H1 (cell line): Measurements from ENCODE around the gene DNAH10. TPM values are rescaled to one million over a fixed set of nuclear protein-coding genes. Genes with fewer than 3 reads are reported as not detected.

Experiments
- CTCF ChIA-PET: fragments of 300-600 bp; sonication (Branson Sonifier 250); formaldehyde crosslinking; loops from one replicate; lab custom pipeline; 2021; ENCODE audit not compliant: partially characterized antibody; lab: Charles Lee
- POLR2A ChIA-PET: fragments of 300-600 bp; sonication (Branson Sonifier 250); formaldehyde crosslinking; loops from one replicate; lab custom pipeline; 2021; ENCODE audit warnings: inconsistent platforms; ENCODE audit not compliant: partially characterized antibody; lab: Charles Lee
- DNase-seq, 2 experiments: peaks; one replicate each; pipeline versions ENCODE4 v3.0.0 to v3.0.0-alpha.2; 2010 to 2022; ENCODE audit warnings: low spot score in 2 of 2, low read depth in 1 of 2, mixed read lengths in 1 of 2
- FAIRE-seq: peaks from 2 replicates; lab custom pipeline; 2011; peaks lifted over from hg19 to GRCh38; lab: Jason Lieb, UNC
- H2AFZ ChIP-seq: 2 replicates; pipeline ENCODE4 v1.8.1; 2012; ENCODE audit warnings: low read length, inconsistent platforms
- H2AK5ac ChIP-seq: 2 replicates; pipeline ENCODE4 v1.6.1; 2013; ENCODE audit warnings: low read depth, low read length
- H2BK120ac ChIP-seq: replicated peaks from 2 replicates; pipeline ENCODE3; 2013; ENCODE audit warnings: low read depth, low read length, inconsistent platforms
- H2BK12ac ChIP-seq: 2 replicates; pipeline ENCODE4 v1.6.1; 2013; ENCODE audit warnings: low read depth, low read length
- H2BK15ac ChIP-seq: 2 replicates; pipeline ENCODE4 v1.6.1; 2013; ENCODE audit warnings: low read length
- H2BK20ac ChIP-seq: 2 replicates; pipeline ENCODE4 v1.6.1; 2013; ENCODE audit warnings: low read length
- H2BK5ac ChIP-seq: 2 replicates; pipeline ENCODE4 v1.6.1; 2013; ENCODE audit warnings: low read depth, low read length
- H3K14ac ChIP-seq: 2 replicates; pipeline ENCODE4 v1.6.1; 2013; ENCODE audit warnings: inconsistent platforms; ENCODE audit not compliant: insufficient read length
- H3K18ac ChIP-seq: 2 replicates; pipeline ENCODE4 v1.6.1; 2013; ENCODE audit warnings: low read length; ENCODE audit errors: extremely low read depth
- H3K23ac ChIP-seq: 2 replicates; pipeline ENCODE4 v1.6.1; 2013; ENCODE audit warnings: inconsistent platforms; ENCODE audit not compliant: insufficient read length
- H3K23me2 ChIP-seq: 2 replicates; pipeline ENCODE4 v1.6.1; 2013; ENCODE audit warnings: low read depth, low read length
- H3K27ac ChIP-seq: 2 replicates; pipeline ENCODE4 v1.6.1; 2011; ENCODE audit warnings: low read depth, low read length, inconsistent platforms
- H3K27me3 ChIP-seq, 4 experiments: replicated peaks in 1 of 4; 1 replicate in 1 of 4; 2 replicates in 3 of 4; pipeline versions ENCODE4 v1.6.1 to v1.8.1; 2011 to 2013; ENCODE audit warnings: low read length in 3 of 4, mild to moderate bottlenecking in 3 of 4, inconsistent platforms in 2 of 4, mixed read lengths in 2 of 4, moderate library complexity in 1 of 4; ENCODE audit not compliant: control insufficient read depth in 3 of 4, insufficient read depth in 3 of 4; ENCODE audit errors: extremely low read depth in 1 of 4
- H3K36me3 ChIP-seq, 4 experiments: 2 replicates each; pipeline versions ENCODE4 v1.6.1 to v1.8.1; 2011 to 2013; ENCODE audit warnings: mild to moderate bottlenecking in 4 of 4, low read length in 3 of 4, moderate library complexity in 2 of 4, control low read depth in 1 of 4, inconsistent platforms in 1 of 4; ENCODE audit not compliant: insufficient read depth in 4 of 4, control insufficient read depth in 2 of 4
- H3K4ac ChIP-seq: replicated peaks from 2 replicates; pipeline ENCODE3; 2013; ENCODE audit warnings: low read length, low read depth, mixed read lengths, inconsistent platforms; ENCODE audit not compliant: insufficient read length
- H3K4me1 ChIP-seq, 4 experiments: replicated peaks in 1 of 4; 1 replicate in 1 of 4; 2 replicates in 3 of 4; pipeline versions ENCODE4 v1.6.1 to v1.8.1; 2011 to 2013; ENCODE audit warnings: low read length in 3 of 4, inconsistent platforms in 2 of 4, mixed read lengths in 1 of 4; ENCODE audit not compliant: insufficient read depth in 4 of 4, control insufficient read depth in 3 of 4
- H3K4me2 ChIP-seq, 2 experiments: 2 replicates each; pipeline versions ENCODE4 v1.6.1 to v1.8.1; 2011 to 2013; ENCODE audit warnings: low read depth in 2 of 2, low read length in 2 of 2, control low read depth in 1 of 2, inconsistent platforms in 1 of 2, mild to moderate bottlenecking in 1 of 2; ENCODE audit not compliant: insufficient read depth in 1 of 2
- H3K4me3 ChIP-seq, 4 experiments: fragments of 200-600, 300-600 bp in 1 of 4; sonication (generic), shearing (Covaris generic), sonication (Bioruptor Twin) in 1 of 4; 2 replicates each; pipeline versions ENCODE4 v1.5.1 to v1.8.1; 2011 to 2016; ENCODE audit warnings: low read length in 4 of 4, low read depth in 3 of 4, control low read depth in 2 of 4, inconsistent platforms in 2 of 4, mild to moderate bottlenecking in 2 of 4, mixed read lengths in 1 of 4, moderate library complexity in 1 of 4; ENCODE audit not compliant: insufficient read depth in 2 of 4; ENCODE audit errors: extremely low read depth in 1 of 4
- H3K56ac ChIP-seq: replicated peaks from 2 replicates; pipeline ENCODE3; 2013; ENCODE audit warnings: low read depth, mild to moderate bottlenecking, mixed read lengths, low read length, inconsistent platforms; ENCODE audit not compliant: insufficient read length
- H3K79me1 ChIP-seq: 2 replicates; pipeline ENCODE4 v1.6.1; 2013; ENCODE audit warnings: low read depth, low read length, control low read depth
- H3K79me2 ChIP-seq, 2 experiments: 2 replicates each; pipeline versions ENCODE4 v1.6.1 to v1.8.1; 2012 to 2013; ENCODE audit warnings: low read length in 2 of 2, mild to moderate bottlenecking in 2 of 2, inconsistent platforms in 1 of 2; ENCODE audit not compliant: insufficient read depth in 2 of 2, control insufficient read depth in 1 of 2
- H3K9ac ChIP-seq, 4 experiments: replicated peaks in 1 of 4; 1 replicate in 1 of 4; 2 replicates in 3 of 4; pipeline versions ENCODE4 v1.6.1 to v1.8.1; 2011 to 2013; ENCODE audit warnings: low read depth in 3 of 4, low read length in 3 of 4, control low read depth in 2 of 4, mild to moderate bottlenecking in 2 of 4, moderate library complexity in 2 of 4, inconsistent platforms in 1 of 4; ENCODE audit errors: extremely low read depth in 1 of 4
- H3K9me3 ChIP-seq, 2 experiments: 2 replicates each; pipeline versions ENCODE4 v1.6.1 to v1.8.1; 2012 to 2013; ENCODE audit warnings: mild to moderate bottlenecking in 2 of 2, moderate library complexity in 2 of 2, control low read depth in 1 of 2, inconsistent platforms in 1 of 2, low read depth in 1 of 2, low read length in 1 of 2, mixed read lengths in 1 of 2; ENCODE audit not compliant: insufficient read depth in 2 of 2
- H4K20me1 ChIP-seq, 2 experiments: replicated peaks in 1 of 2; 2 replicates each; pipeline versions ENCODE3 to v1.8.1; 2011 to 2013; ENCODE audit warnings: inconsistent platforms in 2 of 2, low read length in 2 of 2, mild to moderate bottlenecking in 1 of 2; ENCODE audit not compliant: insufficient read depth in 2 of 2, control insufficient read depth in 1 of 2
- H4K5ac ChIP-seq: 2 replicates; pipeline ENCODE4 v1.6.1; 2013; ENCODE audit warnings: low read length, low read depth, mixed read lengths, inconsistent platforms; ENCODE audit not compliant: insufficient read length
- H4K8ac ChIP-seq: 2 replicates; pipeline ENCODE4 v1.8.0; 2013; ENCODE audit warnings: mild to moderate bottlenecking, moderate library complexity, low read length, inconsistent platforms; ENCODE audit not compliant: insufficient read depth; ENCODE audit errors: extremely low read depth
- H4K91ac ChIP-seq: replicated peaks from 2 replicates; pipeline ENCODE3; 2013; ENCODE audit warnings: low read length, mixed read lengths, inconsistent platforms; ENCODE audit not compliant: insufficient read length
- CBX8 ChIP-seq: fragments of 300-800, 300-1000 bp; sonication (generic); IDR thresholded peaks from 2 replicates; pipeline ENCODE4 v1.7.1; 2016; ENCODE audit warnings: low read depth, low read length, borderline replicate concordance
- CEBPB ChIP-seq: IDR thresholded peaks from 2 replicates; pipeline ENCODE4 v1.6.1; 2012; ENCODE audit warnings: low read depth, low read length
- E2F6 ChIP-seq: IDR thresholded peaks from 2 replicates; pipeline ENCODE4 v1.6.1; 2012; ENCODE audit warnings: inconsistent platforms
- NANOG ChIP-seq: IDR thresholded peaks from 2 replicates; pipeline ENCODE4 v1.6.1; 2011; ENCODE audit warnings: low read length, low read depth, mild to moderate bottlenecking, inconsistent platforms; ENCODE audit not compliant: insufficient read depth, poor library complexity, severe bottlenecking
- SIN3A ChIP-seq, 2 experiments: IDR thresholded peaks in 1 of 2; conservative IDR thresholded peaks in 1 of 2; 2 replicates each; pipeline ENCODE4 v1.6.1; 2011 to 2012; ENCODE audit warnings: low read length in 2 of 2, improper control_type of control experiment in 1 of 2, low read depth in 1 of 2, mild to moderate bottlenecking in 1 of 2
- WGBS, 2 experiments: shearing (Covaris generic) in 1 of 2; methylation state at CpG; one replicate each; pipeline versions ENCODE4 v1.1.6 to v1.1.7; 2013 to 2015; ENCODE audit warnings: low lambda C conversion rate in 2 of 2, mixed read lengths in 2 of 2, inconsistent platforms in 1 of 2, low coverage in 1 of 2, missing lambda C conversion rate in 1 of 2; ENCODE audit not compliant: insufficient replicate concordance in 2 of 2, insufficient coverage in 1 of 2, insufficient read length in 1 of 2; ENCODE audit errors: extremely low coverage in 1 of 2, missing lambda C conversion rate in 1 of 2; 5-methylcytosine and 5-hydroxymethylcytosine counted together
- polyA plus RNA-seq, 7 experiments: library from polyadenylated mRNA; depleted of rRNA in 3 of 7; stranded (reverse) in 5 of 7; unstranded in 2 of 7; fragments of >200 nt in 5 of 7; fragments of 200-250 nt in 2 of 7; gene quantifications; 1 replicate in 5 of 7; 2 replicates in 1 of 7; 4 replicates in 1 of 7; pipeline versions ENCODE4 v1.2.1 to v1.2.3, GENCODE V29; 2011 to 2013; ENCODE audit warnings: missing spikeins in 2 of 7, mixed read lengths in 2 of 7
- total RNA-seq: library from RNA; stranded (reverse); fragmentation: NEBNext Ultra II Directional; extraction: Animal tissue kit (Norgen Biotek cat#: 25700); gene quantifications from 2 replicates; pipeline ENCODE4 v1.2.1, GENCODE V29; 2021

DNAH10 gene
- total and polyA plus RNA-seq, 2 of the 8 experiments (the other 6 are each of a cell fraction or from before 2014, with no cell fraction given): 0.02 to 0.24 TPM

- H3K27ac ChIP-seq: no peak overlapping the region
- H2BK120ac ChIP-seq: no peak overlapping the region
- ChIA-PET POLR2A (interaction anchor here (1.1 kb wide), 1 partner anchor 48 kb away, joined by 3 read pairs; no protein-coding TSS in a partner anchor), CTCF (no interaction called here)
- H4K8ac ChIP-seq: no peak overlapping the region
- no peak overlapping the region for H3K4ac ChIP-seq
- 87% methylated on average over 7 of the region's 7 CpGs; no CpG with 5 or more reads in 1 of the 2 experiments for WGBS, 2 experiments
- H3K27me3 ChIP-seq: no peaks in the 10 kb centered on the region
- no peaks in the 10 kb centered on the region for H3K9me3 ChIP-seq
- H4K5ac ChIP-seq: no peak overlapping the region
- no peak overlapping the region for H3K56ac ChIP-seq
- no peaks in the 10 kb centered on the region for H3K23me2 ChIP-seq
- no peak overlapping the region for H3K18ac ChIP-seq
- no peak overlapping the region for H2BK20ac ChIP-seq
- TF ChIP-seq SIN3A (conservative IDR thresholded peaks at IDR 0.05 in 1 of 2, IDR thresholded peaks at IDR 0.05 in 1 of 2; ENCODE audit: low read depth in 1 of 2, low read length in 2 of 2) (no peak), CEBPB (peak; percentile 45; the same call in 1 of the 2 replicates), CBX8 (no peak), NANOG (no peak), E2F6 (no peak)
- no peak overlapping the region for H2AFZ ChIP-seq
- no peak overlapping the region for H2BK5ac ChIP-seq
- H3K79me1 ChIP-seq: no peaks in the 10 kb centered on the region
- no peak overlapping the region for H3K4me3 ChIP-seq
- no peaks in the 10 kb centered on the region for H3K4me1 ChIP-seq
- no peak overlapping the region for H3K9ac ChIP-seq
- no peak overlapping the region for H2BK12ac ChIP-seq
- no peaks in the 10 kb centered on the region for H4K20me1 ChIP-seq
- no peak overlapping the region for H4K91ac ChIP-seq
- H3K23ac ChIP-seq: no peak overlapping the region
- no peak overlapping the region for H3K4me2 ChIP-seq
- H2AK5ac ChIP-seq: no peak overlapping the region
- FAIRE-seq (no peak), DNase-seq (no peak)
- H3K14ac ChIP-seq: no peak overlapping the region
- H2BK15ac ChIP-seq: no peak overlapping the region
- no peaks in the 10 kb centered on the region for H3K36me3 ChIP-seq
- H3K79me2 ChIP-seq: no peaks in the 10 kb centered on the region
Measured at GRCh38 chr12:123794027-123794426, 31.9 kb downstream of the DNAH10 start.
